Measurements from ENCODE around the gene ZNF543.

GRCh38 chr19:57363688-57364181, 43.5 kb downstream of the ZNF543 start:
- TF ChIP-seq POLR2AphosphoS5 (IDR thresholded peaks at IDR 0.05; ENCODE audit: low read depth, low read length) (no peak), JUND (IDR thresholded peaks at IDR 0.05) (no peak), YY1 (IDR thresholded peaks at IDR 0.05; ENCODE audit: low read depth) (no peak), CTCF (IDR thresholded peaks at IDR 0.05) (no peak), FOXJ3 (CRISPR knock-in tag; IDR thresholded peaks at IDR 0.05) (no peak), NRF1 (IDR thresholded peaks at IDR 0.05; ENCODE audit: low read depth, low read length) (no peak), EP300 (IDR thresholded peaks at IDR 0.05; ENCODE audit: borderline replicate concordance in 1 of 2, low read depth in 1 of 2, low read length in 1 of 2) (no peak), NFIC (IDR thresholded peaks at IDR 0.05; ENCODE audit: borderline replicate concordance) (no peak), GATA2 (CRISPR knock-in tag; IDR thresholded peaks at IDR 0.05) (no peak), TAF1 (IDR thresholded peaks at IDR 0.05; ENCODE audit: borderline replicate concordance, low read depth, low read length) (no peak), EZH2phosphoT487 (IDR thresholded peaks at IDR 0.05; ENCODE audit: borderline replicate concordance, low read depth) (no peak), MAX (IDR thresholded peaks at IDR 0.05; ENCODE audit: low read depth) (no peak)
- TF ChIP-seq, protein P1, sequence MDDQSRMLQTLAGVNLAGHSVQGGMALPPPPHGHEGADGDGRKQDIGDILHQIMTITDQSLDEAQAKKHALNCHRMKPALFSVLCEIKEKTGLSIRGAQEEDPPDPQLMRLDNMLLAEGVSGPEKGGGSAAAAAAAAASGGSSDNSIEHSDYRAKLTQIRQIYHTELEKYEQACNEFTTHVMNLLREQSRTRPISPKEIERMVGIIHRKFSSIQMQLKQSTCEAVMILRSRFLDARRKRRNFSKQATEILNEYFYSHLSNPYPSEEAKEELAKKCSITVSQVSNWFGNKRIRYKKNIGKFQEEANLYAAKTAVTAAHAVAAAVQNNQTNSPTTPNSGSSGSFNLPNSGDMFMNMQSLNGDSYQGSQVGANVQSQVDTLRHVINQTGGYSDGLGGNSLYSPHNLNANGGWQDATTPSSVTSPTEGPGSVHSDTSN (IDR thresholded peaks at IDR 0.05), result no peak
- TF ChIP-seq, protein P2, sequence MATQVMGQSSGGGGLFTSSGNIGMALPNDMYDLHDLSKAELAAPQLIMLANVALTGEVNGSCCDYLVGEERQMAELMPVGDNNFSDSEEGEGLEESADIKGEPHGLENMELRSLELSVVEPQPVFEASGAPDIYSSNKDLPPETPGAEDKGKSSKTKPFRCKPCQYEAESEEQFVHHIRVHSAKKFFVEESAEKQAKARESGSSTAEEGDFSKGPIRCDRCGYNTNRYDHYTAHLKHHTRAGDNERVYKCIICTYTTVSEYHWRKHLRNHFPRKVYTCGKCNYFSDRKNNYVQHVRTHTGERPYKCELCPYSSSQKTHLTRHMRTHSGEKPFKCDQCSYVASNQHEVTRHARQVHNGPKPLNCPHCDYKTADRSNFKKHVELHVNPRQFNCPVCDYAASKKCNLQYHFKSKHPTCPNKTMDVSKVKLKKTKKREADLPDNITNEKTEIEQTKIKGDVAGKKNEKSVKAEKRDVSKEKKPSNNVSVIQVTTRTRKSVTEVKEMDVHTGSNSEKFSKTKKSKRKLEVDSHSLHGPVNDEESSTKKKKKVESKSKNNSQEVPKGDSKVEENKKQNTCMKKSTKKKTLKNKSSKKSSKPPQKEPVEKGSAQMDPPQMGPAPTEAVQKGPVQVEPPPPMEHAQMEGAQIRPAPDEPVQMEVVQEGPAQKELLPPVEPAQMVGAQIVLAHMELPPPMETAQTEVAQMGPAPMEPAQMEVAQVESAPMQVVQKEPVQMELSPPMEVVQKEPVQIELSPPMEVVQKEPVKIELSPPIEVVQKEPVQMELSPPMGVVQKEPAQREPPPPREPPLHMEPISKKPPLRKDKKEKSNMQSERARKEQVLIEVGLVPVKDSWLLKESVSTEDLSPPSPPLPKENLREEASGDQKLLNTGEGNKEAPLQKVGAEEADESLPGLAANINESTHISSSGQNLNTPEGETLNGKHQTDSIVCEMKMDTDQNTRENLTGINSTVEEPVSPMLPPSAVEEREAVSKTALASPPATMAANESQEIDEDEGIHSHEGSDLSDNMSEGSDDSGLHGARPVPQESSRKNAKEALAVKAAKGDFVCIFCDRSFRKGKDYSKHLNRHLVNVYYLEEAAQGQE (IDR thresholded peaks at IDR 0.05; ENCODE audit: low read depth, low read length), result no peak

Measured in SK-N-SH (cell line).